ENCODE results near the gene FREY1.

The FREY1 gene

DNA sequence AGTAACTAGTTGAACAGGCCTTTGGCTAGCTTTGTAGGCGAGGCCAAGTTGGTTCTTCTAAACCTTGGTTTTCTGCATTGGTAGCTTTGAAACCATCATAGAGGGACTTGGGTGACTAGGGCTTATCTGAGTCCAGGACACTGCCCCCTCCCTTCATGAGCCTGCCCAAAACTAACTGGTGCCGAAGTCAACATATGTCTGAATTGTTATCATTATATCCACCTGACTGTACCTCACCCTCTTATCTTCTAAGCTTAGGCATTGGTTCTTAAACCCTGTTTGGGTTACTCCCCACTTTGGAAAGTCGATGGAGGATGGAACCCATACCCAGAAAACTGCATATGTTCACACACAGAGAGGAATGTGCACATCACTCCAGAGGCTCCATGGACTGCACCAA, 29.2 kb downstream of the FREY1 start:
- Mint-ChIP-seq H3K36me3 (ENCODE audit: insufficient read depth) (peaks cover 45% of the 10 kb centered on the region), H3K4me1 (ENCODE audit: low read depth in 2 of 2) (no peaks in the 10 kb centered on the region), H3K27ac (no peak overlapping the region), H3K9me3 (no peaks in the 10 kb centered on the region), H3K27me3 (no peaks in the 10 kb centered on the region), H3K4me3 (no peak overlapping the region)
- no peak for ATAC-seq (replicated peaks)
- no peak for DNase-seq

DNA sequence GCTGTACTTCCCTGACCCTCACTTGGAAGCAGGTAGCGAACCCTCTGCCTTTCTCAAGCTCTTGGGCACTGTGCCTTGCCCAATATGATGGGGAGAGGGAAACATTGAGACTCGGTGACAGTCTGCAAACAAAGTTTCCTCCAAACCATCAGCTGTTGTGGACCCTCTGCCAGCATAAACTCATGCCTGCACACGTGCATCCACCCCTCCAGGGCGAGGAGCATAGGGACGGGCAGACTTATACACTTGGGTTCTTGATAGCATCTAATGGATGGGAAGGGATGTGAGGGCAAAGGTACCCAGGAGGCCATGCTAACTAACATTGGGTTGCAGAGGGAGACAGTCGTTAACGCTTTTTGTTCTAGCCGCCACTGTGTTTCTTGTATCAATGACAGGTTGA, 29.9 kb downstream of the FREY1 start:
- Mint-ChIP-seq H3K4me1 (ENCODE audit: low read depth in 2 of 2) (no peaks in the 10 kb centered on the region), H3K4me3 (no peak overlapping the region), H3K27ac (no peak overlapping the region), H3K36me3 (ENCODE audit: insufficient read depth) (peaks cover 45% of the 10 kb centered on the region), H3K27me3 (no peaks in the 10 kb centered on the region), H3K9me3 (no peaks in the 10 kb centered on the region)
- ATAC-seq (replicated peaks) (no peak), DNase-seq (no peak)

DNA sequence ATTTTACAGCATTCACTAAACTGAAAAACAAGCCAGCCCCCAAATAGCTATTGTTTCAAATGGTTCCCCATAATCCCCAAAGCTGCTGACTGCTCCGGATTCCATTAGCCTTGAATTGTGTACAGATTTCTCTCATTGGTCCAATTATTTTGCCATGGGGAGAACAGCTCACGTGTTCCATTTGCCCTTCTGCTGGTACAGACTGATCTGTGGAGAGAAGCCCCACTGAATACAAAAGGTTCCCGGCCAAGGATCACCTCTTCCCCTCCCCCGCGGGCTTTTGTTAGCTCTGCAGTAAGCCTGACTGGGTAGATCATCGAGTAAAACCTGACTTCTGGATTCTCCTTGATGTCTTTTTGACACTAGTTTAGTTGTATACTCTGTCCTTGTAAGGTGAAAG, 30.7 kb downstream of the FREY1 start:
- no peaks in the 10 kb centered on the region for H3K27me3 Mint-ChIP-seq
- H3K4me1 Mint-ChIP-seq (ENCODE audit: low read depth in 2 of 2) = peaks cover 0 to under 1% of the 10 kb centered on the region in 2 donors
- H3K9me3 Mint-ChIP-seq = no peaks in the 10 kb centered on the region
- ATAC-seq (replicated peaks) = no peak
- no peak for DNase-seq
- no peak overlapping the region for H3K27ac Mint-ChIP-seq
- peaks cover 43% of the 10 kb centered on the region for H3K36me3 Mint-ChIP-seq (ENCODE audit: insufficient read depth)
- H3K4me3 Mint-ChIP-seq = no peak overlapping the region

DNA sequence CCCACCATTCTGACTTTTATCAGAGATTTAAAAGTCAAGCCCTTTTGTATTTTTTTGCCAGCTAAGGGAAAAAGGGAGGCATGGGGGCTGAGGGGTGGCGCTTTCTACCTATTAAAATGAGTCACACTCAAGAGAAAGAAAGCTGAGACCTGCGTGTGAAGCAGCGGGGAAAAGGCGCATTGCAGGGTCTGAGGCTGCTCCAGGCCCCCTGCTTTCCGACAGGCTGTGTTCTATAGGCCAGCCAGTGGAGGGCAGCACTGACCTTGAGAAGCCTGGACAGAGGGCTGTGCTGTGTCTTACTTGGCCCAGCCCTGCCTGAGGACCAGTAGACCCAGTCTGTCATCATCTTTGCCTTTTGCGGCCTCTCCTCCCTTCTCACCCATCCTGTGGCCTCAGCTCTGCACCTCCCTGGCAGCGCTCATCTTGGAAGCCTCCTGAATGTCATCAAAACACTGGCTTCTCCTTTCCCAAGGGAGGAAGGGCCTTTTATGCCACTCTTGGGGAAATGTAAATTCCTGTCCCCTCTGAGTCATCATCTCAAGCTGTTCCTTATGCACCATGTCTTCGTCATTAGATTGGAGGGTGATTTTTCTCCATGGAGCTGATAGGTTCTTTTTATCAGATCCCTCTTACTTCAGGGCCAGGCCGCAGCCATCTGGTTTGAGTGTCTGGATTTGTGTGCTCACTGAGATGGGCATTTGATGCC, 34.3 kb downstream of the FREY1 start:
- no peak overlapping the region for H3K4me3 Mint-ChIP-seq
- DNase-seq (peak in 2 of 3 experiments; percentile 24 to 27), ATAC-seq (replicated peaks) (peak; percentile 71)
- H3K27me3 Mint-ChIP-seq = no peaks in the 10 kb centered on the region
- H3K4me1 Mint-ChIP-seq (ENCODE audit: low read depth in 2 of 2) = peaks cover 0 to 7% of the 10 kb centered on the region in 2 donors
- no peaks in the 10 kb centered on the region for H3K9me3 Mint-ChIP-seq
- peaks cover 72% of the 10 kb centered on the region for H3K36me3 Mint-ChIP-seq (ENCODE audit: insufficient read depth)
- peak overlapping the region in 1 of 2 donors; percentile 12 for H3K27ac Mint-ChIP-seq

DNA sequence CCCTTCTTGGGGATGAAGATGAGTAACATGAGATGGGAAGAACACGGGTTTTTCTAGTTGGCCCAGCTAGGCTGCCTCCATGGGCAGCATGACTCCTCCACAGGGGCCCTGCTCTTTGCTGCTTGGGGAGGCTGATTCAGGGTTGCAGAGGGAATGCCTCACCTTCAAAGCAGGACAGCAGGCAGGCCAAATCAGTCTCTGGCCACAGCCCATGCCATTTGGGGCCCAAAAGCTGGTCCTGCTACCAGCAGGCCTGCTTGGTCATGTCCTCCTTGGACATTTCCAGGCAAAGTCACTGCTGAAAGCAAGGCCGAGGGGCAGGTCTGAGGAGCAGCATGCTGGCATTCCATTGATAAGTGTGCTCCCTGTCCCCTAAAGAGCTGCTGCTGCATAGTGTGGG, 35.4 kb downstream of the FREY1 start:
- Mint-ChIP-seq H3K27me3 (no peaks in the 10 kb centered on the region), H3K4me1 (ENCODE audit: low read depth in 2 of 2) (peaks cover 0 to 9% of the 10 kb centered on the region in 2 donors), H3K36me3 (ENCODE audit: insufficient read depth) (peaks cover 78% of the 10 kb centered on the region), H3K9me3 (no peaks in the 10 kb centered on the region), H3K4me3 (no peak overlapping the region), H3K27ac (peak overlapping the region; percentile 8 to 77)
- DNase-seq (no peak), ATAC-seq (replicated peaks) (no peak)

DNA sequence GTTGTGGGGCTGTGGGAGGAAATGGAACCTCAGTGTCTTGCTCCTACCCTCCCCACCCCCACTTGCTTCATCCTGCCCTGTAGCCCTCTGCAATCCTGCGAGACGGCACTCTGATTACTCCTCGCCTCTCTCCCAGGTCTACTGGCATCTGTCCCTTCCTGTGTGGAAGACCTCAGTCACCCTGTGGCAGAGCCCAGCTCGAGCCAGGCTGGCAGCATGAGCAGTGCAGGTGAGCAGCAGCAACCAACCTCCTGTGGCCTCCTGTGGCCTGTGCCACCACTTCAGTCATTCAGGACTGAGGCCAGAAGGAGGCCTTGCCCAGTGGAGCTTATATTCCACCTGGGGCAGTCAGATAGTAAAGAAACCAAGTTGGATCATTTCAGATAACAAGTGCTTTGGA, 36.4 kb downstream of the FREY1 start:
- no peak for DNase-seq
- Mint-ChIP-seq H3K27ac (peak overlapping the region in 1 of 2 donors; percentile 77), H3K9me3 (no peaks in the 10 kb centered on the region), H3K36me3 (ENCODE audit: insufficient read depth) (peaks cover 85% of the 10 kb centered on the region), H3K4me3 (no peak overlapping the region), H3K27me3 (no peaks in the 10 kb centered on the region), H3K4me1 (ENCODE audit: low read depth in 2 of 2) (peaks cover 0 to 9% of the 10 kb centered on the region in 2 donors)
- ATAC-seq (replicated peaks) = no peak

DNA sequence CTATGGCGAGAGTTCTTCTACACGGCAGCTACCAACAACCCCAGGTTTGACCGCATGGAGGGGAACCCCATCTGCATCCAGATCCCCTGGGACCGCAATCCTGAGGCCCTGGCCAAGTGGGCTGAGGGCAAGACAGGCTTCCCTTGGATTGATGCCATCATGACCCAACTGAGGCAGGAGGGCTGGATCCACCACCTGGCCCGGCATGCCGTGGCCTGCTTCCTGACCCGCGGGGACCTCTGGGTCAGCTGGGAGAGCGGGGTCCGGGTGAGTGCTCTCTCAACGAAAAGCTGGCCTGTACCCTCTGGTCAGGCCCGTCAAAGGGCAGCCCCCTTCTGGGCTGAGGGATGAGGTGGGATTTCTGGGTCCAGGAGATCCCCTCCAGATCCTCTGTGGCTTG, 37.5 kb downstream of the FREY1 start:
- Mint-ChIP-seq H3K36me3 (ENCODE audit: insufficient read depth) (peaks cover 83% of the 10 kb centered on the region), H3K4me1 (ENCODE audit: low read depth in 2 of 2) (peaks cover 0 to 9% of the 10 kb centered on the region in 2 donors), H3K9me3 (no peaks in the 10 kb centered on the region), H3K27ac (no peak overlapping the region), H3K4me3 (no peak overlapping the region), H3K27me3 (no peaks in the 10 kb centered on the region)
- DNase-seq (no peak), ATAC-seq (replicated peaks) (no peak)

DNA sequence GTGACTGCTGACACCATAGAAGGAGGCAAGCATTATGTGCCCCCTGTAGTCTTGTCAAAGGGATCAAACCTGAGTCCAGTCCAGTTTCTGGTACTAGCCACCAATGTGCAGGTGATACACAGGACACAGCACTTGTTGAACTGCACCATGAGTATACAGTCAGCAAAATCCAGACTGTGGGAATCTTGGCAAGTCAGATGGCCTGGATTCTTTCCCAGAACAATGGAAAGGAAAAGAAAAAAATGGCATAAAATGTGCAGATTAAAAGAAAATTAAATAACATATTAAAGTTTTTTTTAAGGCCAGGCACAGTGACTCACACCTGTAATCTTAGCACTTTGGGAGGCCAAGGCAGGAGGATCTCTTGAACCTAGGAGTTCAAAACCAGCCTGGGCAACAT, 43.0 kb downstream of the FREY1 start:
- Mint-ChIP-seq H3K27me3 (no peaks in the 10 kb centered on the region), H3K4me3 (no peak overlapping the region), H3K36me3 (ENCODE audit: insufficient read depth) (peaks cover 82% of the 10 kb centered on the region), H3K27ac (no peak overlapping the region), H3K4me1 (ENCODE audit: low read depth in 2 of 2) (peaks cover 0 to 4% of the 10 kb centered on the region in 2 donors), H3K9me3 (no peaks in the 10 kb centered on the region)
- DNase-seq (no peak), ATAC-seq (replicated peaks) (no peak)

DNA sequence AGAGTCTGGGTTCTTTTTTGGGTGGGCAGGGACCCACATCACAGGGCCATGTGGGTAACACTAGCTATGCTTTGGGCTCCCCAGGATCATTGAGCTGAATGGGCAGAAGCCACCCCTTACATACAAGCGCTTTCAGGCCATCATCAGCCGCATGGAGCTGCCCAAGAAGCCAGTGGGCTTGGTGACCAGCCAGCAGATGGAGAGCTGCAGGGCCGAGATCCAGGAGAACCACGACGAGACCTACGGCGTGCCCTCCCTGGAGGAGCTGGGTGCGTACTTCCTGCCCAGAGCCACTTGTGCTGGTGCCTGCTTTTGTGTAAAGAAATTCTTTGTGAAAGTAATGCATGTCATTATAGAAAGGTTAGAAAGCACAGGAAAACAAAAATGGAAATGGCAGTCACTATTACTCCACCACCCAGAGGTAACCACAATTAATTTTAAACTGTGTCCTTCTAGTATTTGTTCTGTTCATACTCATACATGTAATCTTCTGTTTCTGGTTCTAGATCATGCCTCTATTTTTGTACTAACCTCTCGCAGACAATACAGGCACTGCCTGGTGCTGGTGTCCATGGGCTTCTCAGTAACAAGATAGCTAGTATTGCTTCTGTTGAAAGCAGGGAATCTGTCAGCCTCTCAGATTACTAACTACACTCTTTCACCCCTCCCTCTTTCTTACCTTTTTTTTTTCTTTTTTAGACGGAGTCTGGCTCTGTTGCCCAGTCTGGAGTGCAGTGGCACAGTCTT, 46.1 kb downstream of the FREY1 start:
- DNase-seq = no peak
- Mint-ChIP-seq H3K9me3 (no peaks in the 10 kb centered on the region), H3K36me3 (ENCODE audit: insufficient read depth) (peaks cover 81% of the 10 kb centered on the region), H3K27ac (peak overlapping the region in 1 of 2 donors; percentile 32), H3K4me3 (no peak overlapping the region), H3K27me3 (no peaks in the 10 kb centered on the region), H3K4me1 (ENCODE audit: low read depth in 2 of 2) (peaks cover 4 to 8% of the 10 kb centered on the region in 2 donors)
- ATAC-seq (replicated peaks) = no peak

DNA sequence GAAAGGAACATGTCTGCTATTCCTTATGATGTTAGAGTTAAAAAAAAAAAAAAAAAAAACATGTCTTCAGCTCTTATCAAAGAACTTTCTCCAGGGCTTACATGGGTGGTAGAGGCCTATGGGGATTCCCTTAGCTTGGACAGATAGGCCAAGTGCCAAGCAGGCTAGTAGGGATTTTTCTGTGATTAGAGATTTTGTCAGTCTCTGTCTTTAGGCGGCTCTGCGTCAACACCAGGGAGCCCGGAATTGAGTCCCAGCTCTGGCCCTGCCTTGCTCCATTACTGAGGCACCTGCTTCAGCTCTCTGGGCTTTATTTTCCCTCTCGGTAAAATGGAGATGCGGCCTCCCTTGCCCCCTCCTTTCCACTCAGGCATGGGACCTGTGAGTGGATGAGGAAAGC, 46.7 kb downstream of the FREY1 start:
- Mint-ChIP-seq H3K9me3 (no peaks in the 10 kb centered on the region), H3K27me3 (no peaks in the 10 kb centered on the region), H3K4me3 (no peak overlapping the region), H3K4me1 (ENCODE audit: low read depth in 2 of 2) (peaks cover 4 to 8% of the 10 kb centered on the region in 2 donors), H3K36me3 (ENCODE audit: insufficient read depth) (peaks cover 78% of the 10 kb centered on the region), H3K27ac (no peak overlapping the region)
- DNase-seq (no peak), ATAC-seq (replicated peaks) (no peak)

DNA sequence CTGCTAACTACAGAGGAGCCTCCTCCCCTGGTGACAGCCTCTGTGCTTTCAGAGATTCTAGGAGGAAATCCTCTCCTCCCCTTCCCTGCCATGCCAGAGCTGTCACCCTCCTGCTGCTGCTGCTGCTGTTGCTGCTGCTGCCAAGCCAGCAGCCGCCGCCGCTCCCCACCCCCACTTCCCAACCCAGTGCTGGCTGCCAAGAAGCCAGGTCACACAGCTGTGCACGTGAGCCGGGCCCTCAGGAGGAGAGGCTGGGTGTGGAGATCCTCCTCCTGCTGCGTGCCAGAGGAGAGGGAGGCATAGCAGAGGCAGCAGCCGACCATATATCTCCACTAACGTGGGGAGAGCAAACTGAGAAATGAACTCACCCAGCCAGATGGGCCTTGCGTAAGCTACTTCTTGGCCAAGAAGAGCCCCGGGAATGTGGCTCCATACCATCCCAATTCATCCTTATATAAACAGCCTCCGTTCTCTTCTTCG, 47.4 kb downstream of the FREY1 start:
- peak overlapping the region in 1 of 2 donors; percentile 85 for H3K27ac Mint-ChIP-seq
- H3K9me3 Mint-ChIP-seq = no peaks in the 10 kb centered on the region
- no peak for DNase-seq
- no peak for ATAC-seq (replicated peaks)
- H3K27me3 Mint-ChIP-seq = no peaks in the 10 kb centered on the region
- no peak overlapping the region for H3K4me3 Mint-ChIP-seq
- H3K36me3 Mint-ChIP-seq (ENCODE audit: insufficient read depth) = peaks cover 74% of the 10 kb centered on the region
- peaks cover 6 to 8% of the 10 kb centered on the region in 2 donors for H3K4me1 Mint-ChIP-seq (ENCODE audit: low read depth in 2 of 2)

DNA sequence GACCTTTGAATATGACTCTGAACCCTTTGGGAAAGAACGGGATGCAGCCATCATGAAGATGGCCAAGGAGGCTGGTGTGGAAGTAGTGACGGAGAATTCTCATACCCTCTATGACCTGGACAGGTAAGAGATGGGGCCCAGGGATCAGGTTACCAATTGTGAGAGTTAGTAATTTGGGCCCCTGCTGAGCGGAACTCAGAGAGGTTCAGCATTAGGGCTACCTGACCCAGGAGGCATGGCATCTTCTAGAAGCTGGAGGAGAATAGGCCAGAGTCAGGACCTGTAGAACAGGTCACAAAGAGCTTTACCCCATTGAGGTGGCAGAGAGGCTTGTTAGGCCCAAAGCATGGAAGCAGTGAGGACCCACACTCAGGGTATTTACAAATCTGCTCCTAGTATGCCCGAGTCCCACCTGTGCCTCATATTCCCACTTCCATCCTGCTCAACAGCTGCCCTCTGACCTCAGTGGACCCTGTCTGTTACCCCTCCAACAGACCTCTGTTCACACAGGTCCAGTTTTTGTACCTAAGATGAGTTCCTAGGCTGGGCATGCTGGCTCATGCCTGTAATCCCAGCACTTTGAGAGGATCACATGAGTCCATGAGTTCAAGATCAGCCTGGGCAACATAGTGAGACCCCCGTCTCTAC, 48.2 kb downstream of the FREY1 start:
- peaks cover 74% of the 10 kb centered on the region for H3K36me3 Mint-ChIP-seq (ENCODE audit: insufficient read depth)
- peaks cover 7 to 8% of the 10 kb centered on the region in 2 donors for H3K4me1 Mint-ChIP-seq (ENCODE audit: low read depth in 2 of 2)
- no peak overlapping the region for H3K4me3 Mint-ChIP-seq
- no peaks in the 10 kb centered on the region for H3K9me3 Mint-ChIP-seq
- ATAC-seq (replicated peaks) (no peak), DNase-seq (no peak)
- H3K27ac Mint-ChIP-seq = peak overlapping the region in 1 of 2 donors; percentile 85
- no peaks in the 10 kb centered on the region for H3K27me3 Mint-ChIP-seq

DNA sequence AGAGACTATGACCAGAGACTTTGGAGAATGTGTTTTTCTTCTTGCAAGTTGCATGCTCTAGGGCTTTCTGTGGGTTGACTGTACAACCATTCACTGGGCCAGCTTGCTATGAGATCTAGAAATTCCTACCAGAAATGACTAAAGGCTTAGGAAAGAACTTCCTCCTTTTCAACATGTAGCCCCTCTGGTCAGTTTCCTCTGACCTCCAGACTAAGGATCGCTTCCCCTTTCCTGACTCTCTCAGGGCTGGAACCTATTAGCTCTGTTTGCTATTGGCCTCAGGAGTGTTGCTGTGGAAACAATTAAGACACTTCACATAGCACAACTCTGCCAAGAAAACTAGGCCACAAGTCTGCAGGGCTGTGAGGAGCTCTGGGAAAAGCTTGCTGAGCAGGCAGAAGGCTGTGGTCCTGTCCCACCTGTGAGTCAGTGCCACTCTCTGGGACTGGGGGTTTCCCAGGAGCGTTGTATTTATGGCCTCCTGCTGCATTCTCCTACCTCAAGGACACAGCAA, 49.1 kb downstream of the FREY1 start:
- no peak overlapping the region for H3K4me3 Mint-ChIP-seq
- ATAC-seq (replicated peaks) = peak; percentile 27
- DNase-seq = no peak
- H3K27me3 Mint-ChIP-seq = no peaks in the 10 kb centered on the region
- peaks cover 65% of the 10 kb centered on the region for H3K36me3 Mint-ChIP-seq (ENCODE audit: insufficient read depth)
- H3K27ac Mint-ChIP-seq = peak overlapping the region in 1 of 2 donors; percentile 85
- peaks cover 8% of the 10 kb centered on the region in 2 donors for H3K4me1 Mint-ChIP-seq (ENCODE audit: low read depth in 2 of 2)
- no peaks in the 10 kb centered on the region for H3K9me3 Mint-ChIP-seq
